GM20000 (cell line): ENCODE measurements around the gene CCDC78.

Experiments used
- DNase-seq: peaks from one replicate; pipeline ENCODE4 v3.0.0; 2012; ENCODE audit warnings: low spot score
- CTCF ChIP-seq: IDR thresholded peaks from 2 replicates; pipeline ENCODE4 v1.5.1; 2012; ENCODE audit warnings: mild to moderate bottlenecking, control low read depth; ENCODE audit errors: extremely low read depth, missing control alignments

CCDC78 gene

GRCh38 chr16:674968-675883, 51.0 kb downstream of the CCDC78 start, which contains the start of gene RHBDL1:
TSS of gene RHBDL1 (plus strand) at chr16:675671. CDS start at chr16:675791, 120 bp downstream.
- TF ChIP-seq CTCF, result no peak
- DNase-seq, result no peak

GRCh38 chr16:674214-674881, 51.9 kb downstream of the CCDC78 start:
- no peak for DNase-seq
- TF ChIP-seq CTCF, result no peak

GRCh38 chr16:673399-673991, 52.7 kb downstream of the CCDC78 start:
- DNase-seq, result no peak
- TF ChIP-seq CTCF, result no peak

- no peak for TF ChIP-seq CTCF
- no peak for DNase-seq
Observed at GRCh38 chr16:672851-673250, 53.4 kb downstream of the CCDC78 start.
